ENCODE data around the gene SLC38A9.
"Not testable (repeated sequence)": the region's sequence is repeated elsewhere in the genome, so short reads cannot be mapped to it uniquely, and the experiment has no call there.

The SLC38A9 gene

GRCh38 chr5:55706230-55706629 is 5.9 kb downstream of the SLC38A9 start:
- no peak for DNase-seq (ENCODE audit: low read depth in 2 of 2)

GRCh38 chr5:55702598-55703345 is 9.4 kb downstream of the SLC38A9 start:
- no peak for DNase-seq (ENCODE audit: low read depth in 2 of 2)

GRCh38 chr5:55701462-55702103 is 10.5 kb downstream of the SLC38A9 start:
- no peak for DNase-seq (ENCODE audit: low read depth in 2 of 2)

GRCh38 chr5:55700745-55701144 is 11.4 kb downstream of the SLC38A9 start:
- no peak for DNase-seq (ENCODE audit: low read depth in 2 of 2)

- no peak for DNase-seq (ENCODE audit: low read depth in 2 of 2)
These were observed 13.0 kb downstream of the SLC38A9 start for GRCh38 chr5:55699041-55699688.

GRCh38 chr5:55696704-55697103 is 15.4 kb downstream of the SLC38A9 start:
- DNase-seq (ENCODE audit: low read depth in 2 of 2) = not testable (repeated sequence)

DNA sequence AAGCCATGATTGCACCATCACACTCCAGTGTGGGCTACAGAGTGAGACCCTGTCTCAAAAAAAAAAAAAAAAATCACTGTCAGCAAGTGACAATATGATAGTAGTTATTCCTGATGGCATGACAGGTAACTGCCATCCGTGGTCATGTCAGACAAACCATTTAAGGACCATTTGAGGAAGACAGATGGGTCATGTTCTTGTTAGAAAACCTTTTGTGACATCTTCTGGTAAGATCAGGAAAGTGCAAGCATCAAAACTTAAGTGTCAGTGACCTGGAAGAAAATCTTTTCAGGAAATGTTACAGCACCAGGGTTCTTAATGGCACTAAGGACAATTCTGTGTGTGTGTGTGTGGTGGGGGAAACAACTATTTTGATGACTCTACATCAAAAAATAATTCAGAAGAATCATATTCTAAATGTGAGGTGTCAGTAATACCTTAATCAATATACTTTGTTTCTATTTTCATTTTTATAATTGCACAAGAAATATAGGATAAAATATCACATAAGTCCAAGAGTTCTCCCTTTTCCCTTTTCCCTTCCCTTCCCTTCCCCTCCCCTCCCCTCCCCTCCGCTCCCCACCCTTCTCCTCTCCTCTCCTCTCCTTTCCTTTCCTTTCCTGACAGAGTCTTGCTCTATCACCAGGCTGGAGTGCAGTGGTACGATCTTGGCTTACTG is 17.8 kb downstream of the SLC38A9 start:
- DNase-seq (ENCODE audit: low read depth in 2 of 2) = no peak

DNA sequence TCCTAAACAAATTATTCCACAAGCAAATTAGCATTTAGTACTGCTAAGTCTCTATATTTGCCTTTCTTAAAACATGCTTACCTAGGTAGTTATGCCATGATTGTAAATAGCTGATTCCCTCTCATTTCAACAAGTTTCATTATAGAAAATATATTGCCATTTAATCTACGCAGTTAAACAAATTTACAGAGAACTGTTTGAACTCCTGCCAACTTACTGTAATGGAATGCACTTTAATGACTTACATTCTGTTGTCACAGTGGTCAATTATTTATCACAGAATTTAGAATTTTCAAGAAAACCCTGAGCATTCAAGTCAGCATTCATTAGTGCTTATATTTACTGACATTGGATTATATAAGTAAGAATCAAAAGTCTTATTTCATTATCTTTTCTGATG is 19.6 kb downstream of the SLC38A9 start:
- no peak for DNase-seq (ENCODE audit: low read depth in 2 of 2)

GRCh38 chr5:55692106-55692417 is 20.1 kb downstream of the SLC38A9 start:
- DNase-seq (ENCODE audit: low read depth in 2 of 2) = no peak

DNA sequence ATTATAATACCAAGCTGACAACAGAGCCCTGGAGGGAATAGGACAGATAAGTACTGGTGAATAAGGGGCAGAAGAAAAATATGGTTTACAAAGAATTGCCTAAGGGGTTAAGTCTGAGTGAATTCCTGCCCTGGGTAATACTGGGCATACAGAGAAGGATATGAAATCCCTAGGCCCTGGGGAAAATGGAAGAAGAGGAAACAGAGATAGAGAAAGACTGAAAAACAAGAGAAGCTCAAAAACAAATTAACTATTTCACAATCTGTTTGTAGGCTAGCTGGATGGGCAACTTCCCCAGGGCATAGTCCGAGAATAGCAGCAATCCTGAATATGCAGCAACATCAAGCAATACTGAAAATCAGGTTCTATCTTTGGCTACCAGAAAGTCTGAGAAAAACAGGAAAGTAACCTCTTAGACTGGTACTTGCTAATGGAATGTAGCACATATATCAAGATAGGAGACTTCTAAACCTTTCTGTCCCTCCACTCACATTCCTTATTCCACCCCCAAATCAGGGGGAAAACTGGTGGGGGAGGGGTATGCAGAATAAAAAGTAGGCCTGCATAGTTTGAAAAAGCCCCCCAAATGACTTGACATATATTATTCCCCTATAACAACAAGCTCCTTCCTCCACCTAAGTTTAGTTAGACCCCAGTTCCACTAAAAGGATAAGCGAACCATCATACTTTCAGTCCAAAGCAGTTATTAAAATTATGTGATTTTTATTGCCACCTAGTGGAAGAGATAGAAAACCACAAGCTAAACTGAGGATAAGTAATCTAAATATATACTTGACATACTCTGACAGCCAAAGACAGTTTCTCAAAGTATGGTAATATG is 20.6 kb downstream of the SLC38A9 start:
- no peak for DNase-seq (ENCODE audit: low read depth in 2 of 2)

GRCh38 chr5:55682071-55682470 is 30.1 kb downstream of the SLC38A9 start:
- no peak for DNase-seq (ENCODE audit: low read depth in 2 of 2)

- DNase-seq (ENCODE audit: low read depth in 2 of 2) = no peak
These were observed 30.8 kb downstream of the SLC38A9 start for GRCh38 chr5:55681301-55681700.

GRCh38 chr5:55680353-55680752 is 31.8 kb downstream of the SLC38A9 start:
- no peak for DNase-seq (ENCODE audit: low read depth in 2 of 2)

DNA sequence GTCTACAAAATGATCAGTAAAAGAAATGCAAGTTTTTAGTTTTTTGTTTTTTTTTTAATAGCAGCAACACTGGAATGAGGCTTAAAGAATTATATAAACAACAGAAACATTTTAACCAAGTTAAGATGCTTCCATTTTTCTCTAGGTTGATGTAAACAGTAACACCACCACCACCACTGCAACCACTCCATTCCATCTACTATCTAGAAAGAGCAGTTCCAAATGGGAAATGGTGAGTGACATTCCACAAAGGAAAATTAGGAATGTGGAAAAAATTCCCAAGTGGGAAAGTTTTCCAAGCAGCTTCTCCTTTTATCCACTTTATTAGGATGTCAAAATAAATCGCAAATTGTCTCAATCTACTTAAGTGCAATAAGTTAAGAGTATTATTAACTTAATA is 32.6 kb downstream of the SLC38A9 start:
- no peak for DNase-seq (ENCODE audit: low read depth in 2 of 2)

- no peak for DNase-seq (ENCODE audit: low read depth in 2 of 2)
These were observed 37.0 kb downstream of the SLC38A9 start for GRCh38 chr5:55675119-55675518.

DNA sequence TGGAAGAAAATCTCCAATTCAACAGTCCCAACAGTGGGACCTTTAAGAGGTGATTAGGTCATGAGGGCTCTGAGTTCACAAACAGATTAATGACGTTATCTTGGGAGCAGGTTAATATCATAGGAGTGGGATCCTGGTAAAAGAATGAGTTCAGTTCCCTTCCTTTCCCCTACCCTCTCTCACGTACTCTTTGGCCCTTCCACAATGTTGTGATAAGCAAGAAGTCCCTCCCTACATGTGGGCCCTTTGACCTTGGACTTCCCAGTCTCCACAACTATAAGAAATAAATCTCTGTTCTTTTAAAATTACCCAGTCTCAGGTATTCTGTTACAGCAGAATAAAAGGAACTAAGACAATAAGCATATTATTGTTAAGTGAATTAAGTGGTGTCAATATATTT is 37.8 kb downstream of the SLC38A9 start:
- DNase-seq (ENCODE audit: low read depth in 2 of 2) = no peak

- DNase-seq (ENCODE audit: low read depth in 2 of 2) = no peak
These were observed 39.6 kb downstream of the SLC38A9 start for GRCh38 chr5:55672477-55672911.

- DNase-seq (ENCODE audit: low read depth in 2 of 2) = no peak
These were observed 40.1 kb downstream of the SLC38A9 start for GRCh38 chr5:55671975-55672374.

GRCh38 chr5:55668356-55668755 is 43.8 kb downstream of the SLC38A9 start:
- DNase-seq (ENCODE audit: low read depth in 2 of 2) = no peak

- no peak for DNase-seq (ENCODE audit: low read depth in 2 of 2)
These were observed 44.2 kb downstream of the SLC38A9 start for GRCh38 chr5:55667938-55668337.

GRCh38 chr5:55665065-55665464 is 47.1 kb downstream of the SLC38A9 start:
- no peak for DNase-seq (ENCODE audit: low read depth in 2 of 2)

DNA sequence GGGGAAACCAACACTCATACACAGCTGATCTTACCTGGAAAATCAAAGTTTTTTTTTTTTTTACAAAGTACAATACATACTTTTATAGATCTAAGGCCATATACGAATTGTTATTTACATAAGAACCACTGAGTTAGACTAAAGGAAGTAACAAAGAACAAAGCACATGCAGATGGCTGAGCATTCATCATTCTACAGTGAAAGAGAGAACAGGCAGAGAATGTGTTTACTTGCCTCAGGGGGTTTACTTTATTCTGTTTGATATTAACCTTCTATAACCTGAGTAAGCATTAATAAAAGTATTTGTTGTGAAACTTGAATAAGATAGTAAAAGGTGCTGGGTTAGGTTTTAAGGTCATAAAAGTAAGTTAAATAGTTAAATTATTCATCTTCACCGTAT is 54.7 kb downstream of the SLC38A9 start:
- DNase-seq (ENCODE audit: low read depth in 2 of 2) = no peak
